Stimulated activated CD4-positive, alpha-beta T cell treated with anti-CD3 and anti-CD28 coated beads, Interleukin-1b, Interleukin-23, amount 100 ng/mL, for 48 hours (primary cell): ENCODE measurements around the gene CA5A.
"Not testable (repeated sequence)": the region's sequence is repeated elsewhere in the genome, so short reads cannot be mapped to it uniquely, and the experiment has no call there.

ENCODE experiments used
- DNase-seq: peaks from one replicate; pipeline ENCODE4 v3.0.0-alpha.2; 2020

The CA5A gene

GRCh38 chr16:87861300-87862099 lies 74.8 kb downstream of the CA5A start:
- not testable (repeated sequence) for DNase-seq

GRCh38 chr16:87860553-87861299 lies 75.6 kb downstream of the CA5A start:
- no peak for DNase-seq

- DNase-seq = not testable (repeated sequence)
Measured at GRCh38 chr16:87858151-87858993, 78.0 kb downstream of the CA5A start.

- no peak for DNase-seq
Measured at GRCh38 chr16:87856791-87857228, 79.5 kb downstream of the CA5A start.

DNA sequence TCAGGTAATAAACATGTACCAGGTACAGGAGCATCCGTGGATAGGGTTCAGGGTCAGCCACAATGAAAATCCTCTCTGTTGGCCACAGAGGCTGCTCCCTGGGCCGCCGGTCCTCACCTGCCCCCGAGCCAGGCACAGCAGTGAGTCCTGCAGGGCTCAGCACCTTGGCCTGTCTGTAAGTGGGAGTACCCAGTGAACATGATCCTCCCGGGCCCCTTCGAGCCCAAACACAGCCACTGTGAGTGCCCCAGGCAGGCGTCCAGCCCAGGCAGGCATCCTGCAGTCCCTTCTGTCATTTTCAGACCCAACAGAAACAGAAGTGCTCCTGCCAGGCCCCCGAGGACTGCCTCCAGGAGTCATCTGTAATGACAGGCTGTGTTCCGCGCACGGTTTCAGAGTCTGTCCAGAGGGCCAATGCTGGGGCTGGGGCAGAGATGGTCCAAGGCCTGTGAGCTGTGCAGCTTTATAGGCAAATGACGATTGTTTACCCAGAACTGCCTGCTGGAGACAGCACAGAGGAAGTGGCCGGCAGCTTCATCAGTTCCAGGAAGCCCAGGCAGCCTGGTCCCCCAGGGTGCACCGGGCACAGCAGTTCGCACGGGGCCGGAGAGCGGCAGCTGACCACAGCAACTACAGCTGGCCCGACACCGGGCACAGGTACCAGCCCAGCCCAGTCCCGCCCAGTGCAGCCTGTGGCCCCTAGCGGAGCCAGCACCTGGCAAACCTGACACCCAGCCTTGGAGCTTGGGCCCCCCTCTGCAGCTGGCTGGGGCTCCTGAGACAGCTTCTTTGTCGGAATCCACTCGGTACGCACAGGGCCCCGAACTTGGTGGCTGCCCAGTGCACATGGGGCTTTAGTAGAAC lies 80.2 kb downstream of the CA5A start:
- no peak for DNase-seq

GRCh38 chr16:87854907-87855683 lies 81.2 kb downstream of the CA5A start:
- no peak for DNase-seq

DNA sequence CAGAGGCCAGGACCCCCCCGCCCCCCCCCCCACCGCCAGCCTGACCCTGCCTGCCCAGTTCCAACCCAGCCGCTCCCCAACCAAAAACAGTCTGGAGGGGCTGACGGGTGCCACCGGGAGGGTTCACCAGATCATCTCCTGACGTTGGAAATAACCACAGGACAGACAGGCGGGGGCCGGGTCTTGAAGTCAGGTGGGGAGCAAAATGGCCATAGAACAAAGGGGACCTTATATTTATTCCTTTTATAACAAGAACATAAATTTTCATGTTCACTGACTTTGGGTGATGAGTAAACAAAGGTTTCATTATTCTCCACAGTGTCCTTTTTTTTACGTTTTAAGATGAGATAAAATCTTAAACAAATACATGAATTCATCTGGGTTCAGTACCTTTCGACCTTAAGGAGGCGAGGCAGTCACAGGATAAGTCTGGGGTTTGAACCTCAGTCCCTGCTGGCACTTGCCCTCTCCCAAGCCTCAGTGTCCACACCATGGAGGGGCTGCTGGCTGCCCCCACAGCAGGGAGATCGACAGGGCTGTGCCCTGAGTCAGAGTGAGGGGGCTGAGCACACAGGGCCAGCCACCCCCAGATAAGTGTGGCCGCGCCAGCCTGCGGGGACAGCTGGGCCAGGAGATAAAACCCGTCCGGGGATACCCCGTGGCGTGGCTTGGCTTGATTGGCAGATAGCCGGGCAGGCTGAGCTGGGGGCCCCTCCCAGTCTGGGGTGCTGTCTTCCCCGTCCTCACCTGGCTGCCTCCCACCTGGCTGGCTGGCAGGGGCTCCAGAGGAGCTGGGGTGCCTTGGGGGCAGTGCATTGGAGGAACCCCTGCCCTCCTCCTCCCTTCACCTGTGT lies 82.0 kb downstream of the CA5A start:
- no peak for DNase-seq

DNA sequence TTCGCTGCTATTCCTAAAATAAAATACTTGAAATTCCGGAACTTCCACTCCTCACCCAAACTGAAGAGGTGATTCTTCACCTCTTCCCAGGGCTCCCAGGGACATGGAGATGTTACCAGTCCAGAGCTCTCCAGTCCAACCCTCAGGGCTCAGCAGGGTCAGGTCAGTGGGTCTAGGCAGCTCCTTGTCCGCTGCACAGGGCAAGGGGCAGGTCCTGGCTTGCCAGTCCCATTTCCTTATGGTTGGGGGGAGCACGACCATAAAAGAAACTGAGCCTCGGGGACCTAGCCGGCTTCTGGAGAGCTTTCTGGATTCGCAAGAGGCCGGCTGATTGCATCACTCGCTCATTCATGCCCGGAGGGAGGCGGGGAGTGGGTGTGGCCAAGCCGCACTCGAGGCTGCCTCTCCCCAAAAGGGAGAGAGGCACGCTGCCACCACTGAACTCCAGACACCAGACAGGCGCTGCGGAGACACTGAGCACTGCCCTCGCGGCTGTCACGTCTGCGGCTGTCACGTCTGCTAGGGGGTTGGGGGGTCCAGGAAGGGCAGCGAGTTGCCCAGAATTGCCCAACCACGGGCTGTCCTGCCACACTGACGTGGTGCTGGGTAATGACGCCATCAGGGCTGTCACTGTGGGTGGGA lies 82.8 kb downstream of the CA5A start:
- DNase-seq = peak; percentile 91

DNA sequence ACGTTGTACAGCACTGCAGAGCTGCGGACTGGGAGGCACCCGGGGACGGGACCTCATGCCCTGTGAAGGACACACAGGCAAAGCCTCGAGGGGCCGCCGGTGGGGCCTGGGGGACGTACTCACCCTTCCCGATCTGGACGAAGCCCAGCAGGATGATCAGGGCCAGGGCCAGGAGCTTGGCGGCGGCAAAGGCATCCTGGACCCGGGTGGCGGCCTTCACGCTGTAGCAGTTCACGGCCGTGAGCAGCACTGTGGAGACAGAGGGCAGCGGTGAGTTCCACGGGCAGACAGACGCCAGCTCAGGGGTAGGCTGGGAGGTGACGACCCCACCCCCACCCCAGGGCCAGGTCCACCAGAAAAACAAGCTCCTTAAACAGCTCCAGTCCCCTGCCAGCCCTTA lies 84.7 kb downstream of the CA5A start:
- DNase-seq = no peak

DNA sequence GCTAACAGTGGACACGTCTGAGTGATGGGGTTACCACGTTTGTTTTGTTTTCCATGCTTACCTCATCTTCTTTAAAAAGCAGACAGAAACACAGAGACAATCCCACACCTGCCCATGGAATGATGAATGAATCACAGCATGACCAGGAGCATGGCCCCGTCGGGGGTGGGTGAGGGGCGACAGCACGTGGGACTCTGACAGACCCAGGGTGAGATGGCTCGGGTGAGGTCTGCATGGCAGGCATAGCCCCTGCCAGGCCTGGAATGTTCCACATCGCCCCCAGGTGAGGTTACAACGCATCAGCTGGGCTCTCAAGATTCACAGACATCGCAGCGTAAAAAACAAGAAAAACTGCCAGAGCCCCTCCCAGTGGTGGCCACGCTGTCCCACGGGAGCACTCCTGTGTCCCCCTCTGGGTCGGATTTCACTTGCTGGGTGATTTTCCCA lies 85.2 kb downstream of the CA5A start:
- no peak for DNase-seq

DNA sequence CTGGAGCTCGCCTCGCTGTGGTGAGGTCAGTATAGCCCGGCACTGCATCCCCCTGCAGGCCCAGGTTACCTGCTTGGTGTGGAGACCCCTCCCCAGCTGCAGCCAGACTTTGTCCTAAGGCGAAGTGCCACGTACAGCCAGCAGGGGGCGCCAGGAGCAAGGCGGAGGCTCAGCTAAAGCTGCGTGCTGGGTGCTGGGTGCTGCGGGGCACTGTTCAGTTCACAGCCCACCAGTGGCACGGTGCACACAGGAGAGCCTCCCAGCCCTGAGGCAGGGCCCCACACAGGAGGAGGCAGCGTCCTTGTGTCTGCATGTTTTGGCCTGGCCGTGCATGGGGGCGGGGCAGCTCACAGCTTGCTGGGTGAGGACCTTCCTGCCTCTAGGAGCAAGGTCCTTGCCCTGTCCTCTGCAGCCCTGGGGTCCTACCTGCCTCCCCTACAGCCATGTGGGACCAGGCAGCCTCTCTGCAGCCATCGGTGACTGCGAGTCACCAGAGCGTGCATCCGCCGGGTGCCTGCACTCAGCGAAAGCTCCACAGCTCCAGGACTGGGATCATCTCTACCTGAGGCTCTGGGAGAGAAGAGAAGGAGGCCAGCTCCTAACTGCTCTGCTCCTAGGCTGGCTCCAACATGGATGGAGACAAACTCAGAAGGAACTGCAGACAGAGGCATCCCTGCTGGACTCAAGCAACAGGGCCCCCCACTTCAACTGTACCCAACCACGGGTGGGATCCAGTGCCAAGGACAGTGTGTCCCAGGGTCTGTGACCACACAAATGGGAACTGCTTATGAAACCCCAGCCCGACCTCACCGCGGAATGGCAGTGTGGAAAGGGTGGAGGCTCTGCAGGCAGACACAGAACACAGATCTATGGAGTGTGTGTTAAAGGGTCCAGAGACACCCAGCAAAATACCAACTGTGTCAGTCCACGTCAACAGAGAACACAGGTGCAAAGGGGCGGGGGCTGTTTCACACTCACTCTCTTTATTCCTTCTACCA lies 86.0 kb downstream of the CA5A start:
- peak; percentile 68 for DNase-seq

- DNase-seq = no peak
Measured at GRCh38 chr16:87849419-87850008, 86.8 kb downstream of the CA5A start.

- no peak for DNase-seq
Measured at GRCh38 chr16:87848676-87849345, 87.5 kb downstream of the CA5A start.

DNA sequence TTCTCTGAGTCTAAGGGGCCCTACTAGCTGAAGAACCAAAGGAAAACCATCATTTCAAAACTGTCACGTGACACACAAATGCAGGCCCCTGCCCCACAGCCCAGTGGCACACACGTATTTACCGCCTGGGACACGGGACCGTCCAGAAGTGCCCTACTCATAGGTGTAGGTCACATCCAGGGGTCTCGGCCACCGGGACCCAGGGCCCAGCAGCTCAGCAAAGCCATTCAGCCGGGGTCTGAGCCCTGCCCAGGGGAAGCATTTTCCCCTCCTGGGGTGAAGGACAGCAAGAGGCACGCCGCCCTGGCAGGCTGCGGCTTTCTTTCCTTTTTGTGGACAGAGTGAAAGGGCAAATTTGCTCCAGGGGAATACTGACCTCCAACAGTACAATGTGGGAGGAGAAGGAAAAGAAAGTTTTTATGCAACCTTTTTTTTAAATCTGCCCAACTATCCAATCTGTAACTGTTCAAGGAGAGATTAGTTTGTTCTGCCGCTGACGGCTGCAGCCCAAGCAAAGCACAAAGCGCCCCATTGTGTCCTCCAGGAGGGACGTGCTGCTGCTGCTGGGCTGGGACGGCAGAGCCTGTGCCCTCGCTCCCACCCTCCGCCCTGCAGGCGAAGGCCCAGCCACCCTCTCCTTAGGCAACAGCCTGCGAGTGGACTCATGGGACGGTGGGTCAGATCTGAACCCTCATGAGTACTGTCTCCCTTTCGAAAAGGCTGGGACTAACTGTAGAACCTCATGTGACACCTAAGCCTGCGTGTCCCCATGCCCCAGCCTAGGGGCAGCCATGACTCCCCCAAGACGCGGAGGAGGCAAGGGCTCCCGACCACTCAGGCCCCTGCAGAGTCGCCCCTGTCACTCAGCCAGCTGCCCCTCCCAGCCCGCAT lies 88.3 kb downstream of the CA5A start:
- DNase-seq = no peak

DNA sequence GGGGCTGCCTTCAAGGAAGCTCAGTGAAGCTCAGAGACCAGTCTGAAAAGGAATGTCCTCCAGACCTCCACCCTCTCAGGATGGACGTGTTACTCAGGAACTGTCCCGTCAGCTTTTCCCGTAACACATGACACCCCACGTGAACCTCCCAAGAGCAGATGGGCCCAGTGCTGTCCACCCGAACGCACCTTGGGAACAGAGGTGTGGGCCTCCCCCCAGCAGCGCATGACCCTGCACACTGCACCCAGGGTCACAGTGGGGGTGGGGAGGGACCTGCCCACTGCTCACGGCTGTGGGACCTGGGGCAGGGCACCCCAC lies 88.9 kb downstream of the CA5A start:
- no peak for DNase-seq

- no peak for DNase-seq
Measured at GRCh38 chr16:87846705-87847466, 89.4 kb downstream of the CA5A start.
